ENCODE data around the gene ATP1A4. TPM values are rescaled to one million over a fixed set of nuclear protein-coding genes. Genes with fewer than 3 reads are reported as not detected.

Gene ATP1A4
- total and polyA plus RNA-seq, 7 experiments from 2014 or later = 0.71 TPM; not detected in 6

GRCh38 chr1:160161965-160162705, 10.7 kb downstream of the ATP1A4 start:
- no peak overlapping the region for H3K4me3 ChIP-seq (ENCODE audit: low read length)
- H3K9me3 ChIP-seq (ENCODE audit: control insufficient read depth in 2 of 3, low read length in 3 of 3) = no peaks in the 10 kb centered on the region
- Mint-ChIP-seq H3K27me3 (peaks cover 6 to 41% (median 13%) of the 10 kb centered on the region in 5 donors), H3K4me3 (no peak overlapping the region), H3K36me3 (no peaks in the 10 kb centered on the region), H3K27ac (no peak overlapping the region), H3K9me3 (no peaks in the 10 kb centered on the region), H3K4me1 (peaks cover 0 to 3% (median 0%) of the 10 kb centered on the region in 7 donors)
- ATAC-seq (no peak), DNase-seq (no peak)
- CTCF ChIA-PET = interaction anchor here (0.6 kb wide), 1 partner anchor 9 kb away, joined by 4 read pairs; no protein-coding TSS in a partner anchor
- H3K27ac ChIP-seq (ENCODE audit: low read depth, low read length) = no peak overlapping the region
- intact Hi-C loops (cut with micrococcal nuclease) = no loop called here
- no peaks in the 10 kb centered on the region for H3K27me3 ChIP-seq (ENCODE audit: control insufficient read depth in 2 of 2, insufficient read depth in 2 of 2, low read length in 2 of 2)
- H3K4me1 ChIP-seq (ENCODE audit: control insufficient read depth in 2 of 2, insufficient read depth in 2 of 2, low read length in 2 of 2) = no peaks in the 10 kb centered on the region
- no peaks in the 10 kb centered on the region for H3K36me3 ChIP-seq (ENCODE audit: control insufficient read depth in 2 of 3, insufficient read depth in 3 of 3, low read length in 3 of 3)
- POLR2A ChIA-PET = interaction anchor here (0.6 kb wide), 1 partner anchor 989 kb away, joined by 3 read pairs; no protein-coding TSS in a partner anchor

GRCh38 chr1:160162931-160163330, 11.5 kb downstream of the ATP1A4 start:
- Histone ChIP-seq H3K27ac (ENCODE audit: low read depth, low read length) (no peak overlapping the region), H3K4me1 (ENCODE audit: control insufficient read depth in 2 of 2, insufficient read depth in 2 of 2, low read length in 2 of 2) (no peaks in the 10 kb centered on the region), H3K36me3 (ENCODE audit: control insufficient read depth in 2 of 3, insufficient read depth in 3 of 3, low read length in 3 of 3) (no peaks in the 10 kb centered on the region), H3K4me3 (ENCODE audit: low read length) (no peak overlapping the region), H3K9me3 (ENCODE audit: control insufficient read depth in 2 of 3, low read length in 3 of 3) (no peaks in the 10 kb centered on the region), H3K27me3 (ENCODE audit: control insufficient read depth in 2 of 2, insufficient read depth in 2 of 2, low read length in 2 of 2) (no peaks in the 10 kb centered on the region)
- ChIA-PET CTCF (interaction anchor here (0.6 kb wide), 1 partner anchor 10 kb away, joined by 4 read pairs; no protein-coding TSS in a partner anchor), POLR2A (interaction anchor here (0.6 kb wide), 1 partner anchor 988 kb away, joined by 3 read pairs; no protein-coding TSS in a partner anchor)
- intact Hi-C loops (cut with micrococcal nuclease) = no loop called here
- ATAC-seq (no peak), DNase-seq (no peak)
- peaks cover 6 to 33% (median 13%) of the 10 kb centered on the region in 5 donors for H3K27me3 Mint-ChIP-seq
- H3K9me3 Mint-ChIP-seq = no peaks in the 10 kb centered on the region
- H3K27ac Mint-ChIP-seq = no peak overlapping the region
- no peak overlapping the region for H3K4me3 Mint-ChIP-seq
- H3K4me1 Mint-ChIP-seq = peaks cover 0 to 3% (median 0%) of the 10 kb centered on the region in 7 donors
- no peaks in the 10 kb centered on the region for H3K36me3 Mint-ChIP-seq

GRCh38 chr1:160163615-160164014, 12.2 kb downstream of the ATP1A4 start:
- intact Hi-C loops (cut with micrococcal nuclease) = no loop called here
- Histone ChIP-seq H3K36me3 (ENCODE audit: control insufficient read depth in 2 of 3, insufficient read depth in 3 of 3, low read length in 3 of 3) (no peaks in the 10 kb centered on the region), H3K4me1 (ENCODE audit: control insufficient read depth in 2 of 2, insufficient read depth in 2 of 2, low read length in 2 of 2) (no peaks in the 10 kb centered on the region), H3K27ac (ENCODE audit: low read depth, low read length) (no peak overlapping the region), H3K27me3 (ENCODE audit: control insufficient read depth in 2 of 2, insufficient read depth in 2 of 2, low read length in 2 of 2) (no peaks in the 10 kb centered on the region), H3K4me3 (ENCODE audit: low read length) (no peak overlapping the region), H3K9me3 (ENCODE audit: control insufficient read depth in 2 of 3, low read length in 3 of 3) (no peaks in the 10 kb centered on the region)
- Mint-ChIP-seq H3K9me3 (no peaks in the 10 kb centered on the region), H3K4me1 (peaks cover 0 to 3% (median 0%) of the 10 kb centered on the region in 7 donors), H3K36me3 (no peaks in the 10 kb centered on the region), H3K27ac (no peak overlapping the region), H3K4me3 (no peak overlapping the region), H3K27me3 (peaks cover 6 to 29% (median 13%) of the 10 kb centered on the region in 5 donors)
- ATAC-seq = no peak
- ChIA-PET CTCF (no interaction called here), POLR2A (no interaction called here)
- no peak for DNase-seq

GRCh38 chr1:160164121-160164520, 12.7 kb downstream of the ATP1A4 start:
- H3K9me3 ChIP-seq (ENCODE audit: control insufficient read depth in 2 of 3, low read length in 3 of 3) = no peaks in the 10 kb centered on the region
- intact Hi-C loops (cut with micrococcal nuclease) = no loop called here
- H3K27me3 ChIP-seq (ENCODE audit: control insufficient read depth in 2 of 2, insufficient read depth in 2 of 2, low read length in 2 of 2) = no peaks in the 10 kb centered on the region
- Mint-ChIP-seq H3K27ac (no peak overlapping the region), H3K4me3 (no peak overlapping the region), H3K9me3 (no peaks in the 10 kb centered on the region), H3K36me3 (no peaks in the 10 kb centered on the region), H3K4me1 (peaks cover under 1 to 4% (median 2%) of the 10 kb centered on the region in 7 donors), H3K27me3 (peaks cover 6 to 24% (median 13%) of the 10 kb centered on the region in 5 donors)
- no peak overlapping the region for H3K27ac ChIP-seq (ENCODE audit: low read depth, low read length)
- no peaks in the 10 kb centered on the region for H3K4me1 ChIP-seq (ENCODE audit: control insufficient read depth in 2 of 2, insufficient read depth in 2 of 2, low read length in 2 of 2)
- ATAC-seq (no peak), DNase-seq (no peak)
- no peak overlapping the region for H3K4me3 ChIP-seq (ENCODE audit: low read length)
- CTCF ChIA-PET = no interaction called here
- POLR2A ChIA-PET = no interaction called here
- H3K36me3 ChIP-seq (ENCODE audit: control insufficient read depth in 2 of 3, insufficient read depth in 3 of 3, low read length in 3 of 3) = no peaks in the 10 kb centered on the region

- H3K9me3 ChIP-seq (ENCODE audit: control insufficient read depth in 2 of 3, low read length in 3 of 3) = no peaks in the 10 kb centered on the region
- peaks cover 3 to 12% (median 9%) of the 10 kb centered on the region in 7 donors for H3K4me1 Mint-ChIP-seq
- no peaks in the 10 kb centered on the region for H3K4me1 ChIP-seq (ENCODE audit: control insufficient read depth in 2 of 2, insufficient read depth in 2 of 2, low read length in 2 of 2)
- DNase-seq = no peak
- H3K27ac ChIP-seq (ENCODE audit: low read depth, low read length) = no peak overlapping the region
- no peak overlapping the region for H3K27ac Mint-ChIP-seq
- no peaks in the 10 kb centered on the region for H3K36me3 ChIP-seq (ENCODE audit: control insufficient read depth in 2 of 3, insufficient read depth in 3 of 3, low read length in 3 of 3)
- ATAC-seq = no peak
- ChIA-PET CTCF (interaction anchor here (1.4 kb wide), 1 partner anchor 86 kb away, joined by 3 read pairs; no protein-coding TSS in a partner anchor), POLR2A (no interaction called here)
- no peaks in the 10 kb centered on the region for H3K36me3 Mint-ChIP-seq
- intact Hi-C loops (cut with micrococcal nuclease) = no loop called here
- no peak overlapping the region for H3K4me3 ChIP-seq (ENCODE audit: low read length)
- H3K4me3 Mint-ChIP-seq = no peak overlapping the region
- H3K27me3 Mint-ChIP-seq = peaks cover 9 to 25% (median 17%) of the 10 kb centered on the region in 5 donors
- H3K27me3 ChIP-seq (ENCODE audit: control insufficient read depth in 2 of 2, insufficient read depth in 2 of 2, low read length in 2 of 2) = no peaks in the 10 kb centered on the region
- H3K9me3 Mint-ChIP-seq = no peaks in the 10 kb centered on the region
These were observed 14.9 kb downstream of the ATP1A4 start for GRCh38 chr1:160166166-160166868.

- no peaks in the 10 kb centered on the region for H3K36me3 ChIP-seq (ENCODE audit: control insufficient read depth in 2 of 3, insufficient read depth in 3 of 3, low read length in 3 of 3)
- DNase-seq (no peak), ATAC-seq (no peak)
- POLR2A ChIA-PET = no interaction called here
- H3K4me1 ChIP-seq (ENCODE audit: control insufficient read depth in 2 of 2, insufficient read depth in 2 of 2, low read length in 2 of 2) = no peaks in the 10 kb centered on the region
- CTCF ChIA-PET = interaction anchor here (1.4 kb wide), 1 partner anchor 85 kb away, joined by 3 read pairs; no protein-coding TSS in a partner anchor
- Mint-ChIP-seq H3K4me3 (no peak overlapping the region), H3K9me3 (no peaks in the 10 kb centered on the region), H3K36me3 (no peaks in the 10 kb centered on the region), H3K27ac (no peak overlapping the region), H3K27me3 (peaks cover 13 to 28% (median 17%) of the 10 kb centered on the region in 5 donors), H3K4me1 (peaks cover 3 to 12% (median 9%) of the 10 kb centered on the region in 7 donors)
- intact Hi-C loops (cut with micrococcal nuclease) = no loop called here
- H3K9me3 ChIP-seq (ENCODE audit: control insufficient read depth in 2 of 3, low read length in 3 of 3) = no peaks in the 10 kb centered on the region
- H3K4me3 ChIP-seq (ENCODE audit: low read length) = no peak overlapping the region
- no peaks in the 10 kb centered on the region for H3K27me3 ChIP-seq (ENCODE audit: control insufficient read depth in 2 of 2, insufficient read depth in 2 of 2, low read length in 2 of 2)
- no peak overlapping the region for H3K27ac ChIP-seq (ENCODE audit: low read depth, low read length)
These were observed 15.7 kb downstream of the ATP1A4 start for GRCh38 chr1:160167056-160167455.

All from naive thymus-derived CD4-positive, alpha-beta T cell (primary cell).